B cell (primary cell): ENCODE measurements around the gene FUBP3.

Experiments
- CTCF ChIP-seq: fragments of 200-600 bp; IDR thresholded peaks from one replicate; pipeline ENCODE4 v1.8.0; 2022; ENCODE audit warnings: antibody characterized with exemption, mild to moderate bottlenecking
- EZH2 ChIP-seq: IDR thresholded peaks from 2 replicates; pipeline ENCODE4 v1.6.1; 2012; ENCODE audit warnings: borderline replicate concordance, low read depth, mild to moderate bottlenecking, moderate library complexity, low read length; ENCODE audit not compliant: insufficient read depth, poor library complexity, severe bottlenecking

GRCh38 chr9:130610862-130611707 is 31.7 kb downstream of the FUBP3 start:
- TF ChIP-seq CTCF (no peak), EZH2 (no peak)
